DOHH2 (cell line): ENCODE data around the gene MAP7D2.

Source experiments
- EZH2phosphoT487 ChIP-seq: fragments of 200-600 bp; sonication (generic); IDR thresholded peaks from 2 replicates; pipeline ENCODE4 v1.6.1; 2017; ENCODE audit warnings: borderline replicate concordance, mild to moderate bottlenecking, antibody characterized with exemption, low read length, moderate library complexity, mixed read lengths
- TF ChIP-seq, protein P1 (sequence below): fragments of 200-600 bp; sonication (generic); IDR thresholded peaks from one replicate; pipeline ENCODE4 v1.5.1; 2014; ENCODE audit warnings: antibody characterized with exemption, mild to moderate bottlenecking, low read depth, low read length; ENCODE audit not compliant: poor library complexity, severe bottlenecking

DNA sequence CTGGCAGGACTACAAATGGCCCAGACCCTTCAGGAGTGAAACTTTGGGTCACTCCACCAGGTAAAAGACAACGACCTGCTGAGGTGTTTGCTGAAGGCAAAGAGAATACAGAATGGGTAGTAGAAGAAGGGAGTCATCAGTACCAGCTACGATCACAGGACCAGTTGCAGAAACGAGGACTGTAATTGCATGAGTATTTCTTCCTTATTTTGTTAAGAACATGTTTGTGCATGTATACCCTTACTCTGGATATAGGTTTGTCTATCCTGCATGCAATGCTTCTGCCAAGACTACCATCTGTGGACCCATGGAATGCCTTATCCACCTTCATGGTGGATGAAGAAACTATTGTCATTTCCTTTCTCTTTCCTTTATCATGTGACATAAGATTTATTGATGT is 77.7 kb downstream of the MAP7D2 start:
- TF ChIP-seq, protein P1, sequence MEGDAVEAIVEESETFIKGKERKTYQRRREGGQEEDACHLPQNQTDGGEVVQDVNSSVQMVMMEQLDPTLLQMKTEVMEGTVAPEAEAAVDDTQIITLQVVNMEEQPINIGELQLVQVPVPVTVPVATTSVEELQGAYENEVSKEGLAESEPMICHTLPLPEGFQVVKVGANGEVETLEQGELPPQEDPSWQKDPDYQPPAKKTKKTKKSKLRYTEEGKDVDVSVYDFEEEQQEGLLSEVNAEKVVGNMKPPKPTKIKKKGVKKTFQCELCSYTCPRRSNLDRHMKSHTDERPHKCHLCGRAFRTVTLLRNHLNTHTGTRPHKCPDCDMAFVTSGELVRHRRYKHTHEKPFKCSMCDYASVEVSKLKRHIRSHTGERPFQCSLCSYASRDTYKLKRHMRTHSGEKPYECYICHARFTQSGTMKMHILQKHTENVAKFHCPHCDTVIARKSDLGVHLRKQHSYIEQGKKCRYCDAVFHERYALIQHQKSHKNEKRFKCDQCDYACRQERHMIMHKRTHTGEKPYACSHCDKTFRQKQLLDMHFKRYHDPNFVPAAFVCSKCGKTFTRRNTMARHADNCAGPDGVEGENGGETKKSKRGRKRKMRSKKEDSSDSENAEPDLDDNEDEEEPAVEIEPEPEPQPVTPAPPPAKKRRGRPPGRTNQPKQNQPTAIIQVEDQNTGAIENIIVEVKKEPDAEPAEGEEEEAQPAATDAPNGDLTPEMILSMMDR = no peak
- no peak for TF ChIP-seq EZH2phosphoT487
